Upper lobe of right lung (tissue), 1 donor: ENCODE measurements around the gene PNMA8B. TPM values are rescaled to one million over a fixed set of nuclear protein-coding genes. Genes with fewer than 3 reads are reported as not detected.

ENCODE experiments used
- ATAC-seq: fragments of 200-7000 bp; cut with Tn5 transposase; one replicate; pipeline ENCODE4 v1.9.1; 2020; ENCODE audit warnings: mild to moderate bottlenecking, moderate library complexity
- DNase-seq: peaks from one replicate; pipeline ENCODE4 v3.0.0-alpha.2; 2020
- H3K27ac ChIP-seq: fragments of 200-600 bp; one replicate; pipeline ENCODE4 v1.8.0; 2022
- H3K27me3 ChIP-seq: fragments of 200-600 bp; one replicate; pipeline ENCODE4 v1.8.0; 2022; ENCODE audit warnings: mild to moderate bottlenecking
- H3K36me3 ChIP-seq: fragments of 200-600 bp; one replicate; pipeline ENCODE4 v1.8.0; 2022
- H3K4me1 ChIP-seq: fragments of 200-600 bp; one replicate; pipeline ENCODE4 v1.8.0; 2022
- H3K4me3 ChIP-seq: fragments of 200-600 bp; one replicate; pipeline ENCODE4 v1.8.0; 2022; ENCODE audit warnings: mild to moderate bottlenecking
- H3K9me3 ChIP-seq: fragments of 200-600 bp; one replicate; pipeline ENCODE4 v1.8.0; 2022
- CTCF ChIP-seq: fragments of 200-600 bp; IDR thresholded peaks from one replicate; pipeline ENCODE4 v1.8.0; 2022; ENCODE audit warnings: antibody characterized with exemption
- intact Hi-C: fragments of 100-400 bp; cut with DNase I; formaldehyde crosslinking; loops from one replicate; pipeline ENCODE4 v1.11.0; 2022
- total RNA-seq: library from RNA; stranded (reverse); fragmentation: NEBNext Ultra II Directional; extraction: Animal tissue kit (Norgen Biotek cat#: 25700); gene quantifications from one replicate; pipeline ENCODE4 v1.2.1, GENCODE V29; 2021
- donor health status: DM: no; HTN: yes; CAD: no; lungs with severe emphysema.

Gene PNMA8B
- total RNA-seq, 1 donor from 2014 or later, result 1.9 TPM

DNA sequence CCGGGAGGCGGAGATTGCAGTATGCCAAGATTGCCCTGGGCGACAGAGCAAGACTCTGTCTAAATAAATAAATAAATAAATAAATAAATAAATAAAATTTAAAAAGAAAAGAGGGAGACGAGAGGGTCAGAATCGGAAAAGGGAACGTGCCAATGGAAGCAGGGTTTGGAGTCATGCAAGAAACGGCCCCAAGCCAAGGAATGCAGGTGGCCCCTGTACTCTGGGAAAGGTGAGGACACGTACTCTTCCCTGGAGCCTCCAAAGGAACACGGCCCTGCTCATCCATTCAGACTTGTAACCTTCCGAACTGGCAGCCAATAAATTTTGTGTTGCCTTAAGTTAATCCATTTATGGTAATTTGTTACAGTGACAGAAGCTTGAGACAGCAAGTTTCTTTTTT lies 47.1 kb downstream of the PNMA8B start:
- H3K36me3 ChIP-seq, result no peaks in the 10 kb centered on the region
- intact Hi-C loops, result no loop called here
- ATAC-seq (no peak), DNase-seq (no peak)
- H3K9me3 ChIP-seq, result no peaks in the 10 kb centered on the region
- no peak for TF ChIP-seq CTCF
- no peaks in the 10 kb centered on the region for H3K4me1 ChIP-seq
- no peak overlapping the region for H3K27ac ChIP-seq
- H3K4me3 ChIP-seq, result no peak overlapping the region
- no peaks in the 10 kb centered on the region for H3K27me3 ChIP-seq

GRCh38 chr19:46447824-46448223 lies 47.8 kb downstream of the PNMA8B start:
- H3K4me3 ChIP-seq, result no peak overlapping the region
- H3K4me1 ChIP-seq, result no peaks in the 10 kb centered on the region
- ATAC-seq, result no peak
- H3K27me3 ChIP-seq, result no peaks in the 10 kb centered on the region
- no peak for TF ChIP-seq CTCF
- no peak overlapping the region for H3K27ac ChIP-seq
- intact Hi-C loops, result no loop called here
- H3K36me3 ChIP-seq, result no peaks in the 10 kb centered on the region
- no peaks in the 10 kb centered on the region for H3K9me3 ChIP-seq
- peak; percentile 28 for DNase-seq

DNA sequence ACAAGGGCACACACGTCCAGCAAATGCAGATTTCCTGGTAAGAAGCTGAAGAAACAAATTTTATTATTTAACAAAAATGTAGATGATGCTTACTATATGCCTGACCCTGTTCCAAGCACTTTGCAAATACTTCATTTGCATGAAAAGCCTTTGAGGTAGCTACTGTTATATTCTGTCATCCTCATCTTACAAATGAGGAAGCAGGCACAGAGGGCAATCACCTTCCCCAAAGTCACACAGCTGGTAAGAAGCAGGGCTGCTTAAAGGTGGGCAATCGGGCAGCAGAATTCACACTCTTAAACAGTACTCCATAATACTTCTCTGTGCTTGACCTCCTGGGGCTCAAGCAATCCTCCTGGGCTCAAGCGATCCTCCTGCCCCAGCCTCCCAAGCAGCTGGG lies 48.7 kb downstream of the PNMA8B start:
- no peaks in the 10 kb centered on the region for H3K4me1 ChIP-seq
- no peak overlapping the region for H3K27ac ChIP-seq

DNA sequence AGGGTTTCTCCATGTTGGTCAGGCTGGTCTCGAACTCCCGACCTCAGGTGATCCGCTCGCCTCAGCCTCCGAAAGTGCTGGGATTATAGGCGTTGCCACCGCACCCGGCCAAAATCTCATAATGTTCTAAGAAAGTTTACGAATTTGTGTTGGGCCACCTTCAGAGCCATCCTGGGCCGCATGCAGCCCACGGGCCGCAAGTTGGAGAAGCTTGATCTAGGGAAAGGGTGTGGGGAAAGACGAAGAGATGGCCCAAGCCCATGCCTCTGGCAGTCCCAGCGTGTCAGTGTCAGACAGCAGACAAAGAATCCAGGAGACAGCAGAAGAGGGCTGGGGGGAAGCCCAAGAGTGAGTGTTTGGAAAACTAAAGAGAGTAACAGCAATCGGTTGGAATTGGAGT lies 49.6 kb downstream of the PNMA8B start:
- Histone ChIP-seq H3K9me3 (no peaks in the 10 kb centered on the region), H3K4me3 (no peak overlapping the region), H3K27ac (no peak overlapping the region), H3K36me3 (no peaks in the 10 kb centered on the region), H3K27me3 (no peaks in the 10 kb centered on the region), H3K4me1 (no peaks in the 10 kb centered on the region)
- DNase-seq (peak; percentile 39), ATAC-seq (no peak)
- intact Hi-C loops, result no loop called here
- no peak for TF ChIP-seq CTCF

More for the DNA sequence above, 48.7 kb downstream of the PNMA8B start:
- DNase-seq (no peak), ATAC-seq (no peak)
- no peaks in the 10 kb centered on the region for H3K9me3 ChIP-seq
- no peaks in the 10 kb centered on the region for H3K36me3 ChIP-seq
- no peak for TF ChIP-seq CTCF
- H3K4me3 ChIP-seq, result no peak overlapping the region
- H3K27me3 ChIP-seq, result no peaks in the 10 kb centered on the region
- intact Hi-C loops, result no loop called here

GRCh38 chr19:46442808-46443450 lies 52.7 kb downstream of the PNMA8B start:
- no peak overlapping the region for H3K27ac ChIP-seq
- no peak for TF ChIP-seq CTCF
- no peaks in the 10 kb centered on the region for H3K9me3 ChIP-seq
- no peaks in the 10 kb centered on the region for H3K27me3 ChIP-seq
- H3K4me1 ChIP-seq, result no peaks in the 10 kb centered on the region
- no peaks in the 10 kb centered on the region for H3K36me3 ChIP-seq
- intact Hi-C loops, result no loop called here
- H3K4me3 ChIP-seq, result no peak overlapping the region
- ATAC-seq (no peak), DNase-seq (peak; percentile 40)

- intact Hi-C loops, result no loop called here
- no peak for DNase-seq
Measured at GRCh38 chr19:46441866-46442265, 53.8 kb downstream of the PNMA8B start.

More at GRCh38 chr19:46441866-46442265, 53.8 kb downstream of the PNMA8B start:
- no peak for TF ChIP-seq CTCF
- H3K4me1 ChIP-seq, result no peaks in the 10 kb centered on the region
- no peak for ATAC-seq
- H3K36me3 ChIP-seq, result no peaks in the 10 kb centered on the region
- H3K27ac ChIP-seq, result no peak overlapping the region
- no peaks in the 10 kb centered on the region for H3K9me3 ChIP-seq
- H3K4me3 ChIP-seq, result no peak overlapping the region
- H3K27me3 ChIP-seq, result no peaks in the 10 kb centered on the region
